NCI-H1930 (cell line): ENCODE data around the gene HSP90AB1.

Source experiments
- DNase-seq, 2 experiments: peaks; one replicate each; lab custom pipeline; 2025; lab: John Stamatoyannopoulos, UW

Gene HSP90AB1

GRCh38 chr6:44289726-44290260 lies 42.9 kb downstream of the HSP90AB1 start:
- DNase-seq = no peak

- no peak for DNase-seq
Measured at GRCh38 chr6:44291841-44292240, 44.9 kb downstream of the HSP90AB1 start.

GRCh38 chr6:44292661-44293365 lies 45.9 kb downstream of the HSP90AB1 start:
- no peak for DNase-seq

GRCh38 chr6:44294832-44295791 lies 48.2 kb downstream of the HSP90AB1 start:
- no peak for DNase-seq

- peak; percentile 43 to 61 for DNase-seq
Measured at GRCh38 chr6:44297063-44298038, 50.5 kb downstream of the HSP90AB1 start.

- no peak for DNase-seq
Measured at GRCh38 chr6:44298055-44298803, 51.3 kb downstream of the HSP90AB1 start.

GRCh38 chr6:44298864-44299263 lies 52.0 kb downstream of the HSP90AB1 start:
- DNase-seq = no peak

- no peak for DNase-seq
Measured at GRCh38 chr6:44300292-44300823, 53.5 kb downstream of the HSP90AB1 start.

GRCh38 chr6:44301106-44301505 lies 54.2 kb downstream of the HSP90AB1 start:
- no peak for DNase-seq

- no peak for DNase-seq
Measured at GRCh38 chr6:44301782-44302564, 55.1 kb downstream of the HSP90AB1 start.

GRCh38 chr6:44302856-44303255 lies 56.0 kb downstream of the HSP90AB1 start:
- DNase-seq = no peak
